IMR-90 (cell line): ENCODE measurements around the gene CHRM3. TPM values are rescaled to one million over a fixed set of nuclear protein-coding genes. Genes with fewer than 3 reads are reported as not detected.

ENCODE experiments used
- ATAC-seq: fragments of 200-7000 bp; cut with Tn5 transposase; 2 replicates; pipeline ENCODE4 v1.9.1; 2020; ENCODE audit warnings: low read depth, mild to moderate bottlenecking, moderate library complexity
- BruUV-seq: library from RNA; stranded (reverse); fragments of 400-500 nt; replicated peaks from 2 replicates; lab custom pipeline; 2021; lab: Mats Ljungman, UMichigan
- CTCF ChIA-PET: fragments of 300-600 bp; formaldehyde crosslinking; extraction: SDS; loops from one replicate; lab custom pipeline; 2021; ENCODE audit warnings: antibody characterized with exemption; lab: Yijun Ruan, JAX
- POLR2A ChIA-PET: fragments of 300-600 bp; sonication (Branson Sonifier 250); formaldehyde crosslinking; loops from one replicate; lab custom pipeline; 2022; ENCODE audit warnings: antibody characterized with exemption; ENCODE audit not compliant: unreplicated experiment; lab: Charles Lee
- DNase-seq: peaks from one replicate; pipeline ENCODE4 v3.0.0; 2013
- H2AFZ ChIP-seq: replicated peaks from 2 replicates; pipeline ENCODE3; 2013; ENCODE audit warnings: low read length, mild to moderate bottlenecking; ENCODE audit not compliant: poor library complexity
- H2AK5ac ChIP-seq: 2 replicates; pipeline ENCODE4 v1.6.1; 2013; ENCODE audit warnings: low read depth, low read length, inconsistent platforms
- H2AK9ac ChIP-seq: replicated peaks from 2 replicates; pipeline ENCODE3; 2013; ENCODE audit warnings: mild to moderate bottlenecking, low read depth, low read length, moderate library complexity; ENCODE audit not compliant: poor library complexity
- H2BK120ac ChIP-seq: 2 replicates; pipeline ENCODE4 v1.6.1; 2013; ENCODE audit warnings: low read depth, low read length, inconsistent platforms
- H2BK15ac ChIP-seq: 3 replicates; pipeline ENCODE4 v1.6.1; 2013; ENCODE audit warnings: low read depth, low read length, inconsistent platforms
- H2BK20ac ChIP-seq: 2 replicates; pipeline ENCODE4 v1.6.1; 2013; ENCODE audit warnings: low read depth, mild to moderate bottlenecking, inconsistent platforms, low read length, moderate library complexity
- H2BK5ac ChIP-seq: 2 replicates; pipeline ENCODE4 v1.6.1; 2013; ENCODE audit warnings: mild to moderate bottlenecking, low read depth, low read length, inconsistent platforms; ENCODE audit not compliant: poor library complexity, severe bottlenecking
- H3K14ac ChIP-seq: replicated peaks from 2 replicates; pipeline ENCODE4 v1.6.1; 2013; ENCODE audit warnings: low read depth, low read length, inconsistent platforms
- H3K18ac ChIP-seq: 2 replicates; pipeline ENCODE4 v1.6.1; 2013; ENCODE audit warnings: low read depth, low read length, control low read depth
- H3K23ac ChIP-seq: 2 replicates; pipeline ENCODE4 v1.6.1; 2013; ENCODE audit warnings: low read depth, low read length, inconsistent platforms
- H3K27ac ChIP-seq: 2 replicates; pipeline ENCODE4 v1.5.1; 2013; ENCODE audit warnings: mild to moderate bottlenecking, control low read depth, low read length; ENCODE audit not compliant: insufficient read depth
- H3K27me3 ChIP-seq: 2 replicates; pipeline ENCODE4 v1.6.1; 2013; ENCODE audit warnings: low read length; ENCODE audit not compliant: control insufficient read depth, insufficient read depth
- H3K36me3 ChIP-seq: 2 replicates; pipeline ENCODE4 v1.6.1; 2013; ENCODE audit warnings: low read length, mixed read lengths; ENCODE audit not compliant: control insufficient read depth, insufficient read depth
- H3K4ac ChIP-seq: 2 replicates; pipeline ENCODE4 v1.6.1; 2013; ENCODE audit warnings: low read depth, low read length, inconsistent platforms
- H3K4me1 ChIP-seq: 2 replicates; pipeline ENCODE4 v1.6.1; 2013; ENCODE audit warnings: low read length, mixed read lengths; ENCODE audit not compliant: control insufficient read depth, insufficient read depth
- H3K4me2 ChIP-seq: 2 replicates; pipeline ENCODE4 v1.6.1; 2013; ENCODE audit warnings: low read depth, mild to moderate bottlenecking, control low read depth, low read length, moderate library complexity
- H3K4me3 ChIP-seq: 2 replicates; pipeline ENCODE4 v1.5.1; 2013; ENCODE audit warnings: low read depth, mild to moderate bottlenecking, control low read depth, low read length, moderate library complexity; ENCODE audit not compliant: insufficient read depth
- H3K56ac ChIP-seq: 2 replicates; pipeline ENCODE4 v1.6.1; 2013; ENCODE audit warnings: low read length, inconsistent platforms; ENCODE audit not compliant: insufficient read depth; ENCODE audit errors: extremely low read depth
- H3K79me1 ChIP-seq, 2 experiments: 2 replicates each; pipeline ENCODE4 v1.6.1; 2013; ENCODE audit warnings: low read length in 2 of 2, inconsistent platforms in 1 of 2, low read depth in 1 of 2
- H3K9ac ChIP-seq: 2 replicates; pipeline ENCODE4 v1.6.1; 2013; ENCODE audit warnings: low read depth, low read length, control low read depth
- H3K9me1 ChIP-seq: 2 replicates; pipeline ENCODE4 v1.6.1; 2013; ENCODE audit warnings: low read length, inconsistent platforms; ENCODE audit not compliant: insufficient read depth
- H3K9me3 ChIP-seq: 2 replicates; pipeline ENCODE4 v1.6.1; 2013; ENCODE audit warnings: low read length; ENCODE audit not compliant: control insufficient read depth, insufficient read depth
- H4K20me1 ChIP-seq: 2 replicates; pipeline ENCODE4 v1.6.1; 2013; ENCODE audit warnings: low read length, inconsistent platforms; ENCODE audit not compliant: insufficient read depth
- H4K5ac ChIP-seq: 2 replicates; pipeline ENCODE4 v1.6.1; 2013; ENCODE audit warnings: mild to moderate bottlenecking, low read depth, low read length, control low read depth
- H4K8ac ChIP-seq, 2 experiments: 2 replicates each; pipeline ENCODE4 v1.6.1; 2013; ENCODE audit warnings: low read depth in 2 of 2, low read length in 2 of 2, control low read depth in 1 of 2, inconsistent platforms in 1 of 2
- H4K91ac ChIP-seq: 2 replicates; pipeline ENCODE4 v1.6.1; 2013; ENCODE audit warnings: low read depth, low read length, inconsistent platforms; ENCODE audit not compliant: insufficient read depth
- CEBPB ChIP-seq: IDR thresholded peaks from 2 replicates; pipeline ENCODE4 v1.6.1; 2012; ENCODE audit warnings: low read depth, low read length, improper control_type of control experiment
- CHD1 ChIP-seq: IDR thresholded peaks from 2 replicates; pipeline ENCODE4 v1.6.1; 2012; ENCODE audit warnings: low read depth, low read length, improper control_type of control experiment
- FOS ChIP-seq: fragments of 150-350 bp; IDR thresholded peaks from 2 replicates; pipeline ENCODE4 v1.6.1; 2016; ENCODE audit warnings: low read depth, low read length
- MAFK ChIP-seq: IDR thresholded peaks from 2 replicates; pipeline ENCODE4 v1.6.1; 2012; ENCODE audit warnings: low read depth, low read length, improper control_type of control experiment
- MAZ ChIP-seq: IDR thresholded peaks from 2 replicates; pipeline ENCODE4 v1.6.1; 2012; ENCODE audit warnings: low read depth, mild to moderate bottlenecking, low read length, improper control_type of control experiment, moderate library complexity, borderline replicate concordance
- MXI1 ChIP-seq: IDR thresholded peaks from 2 replicates; pipeline ENCODE4 v1.6.1; 2012; ENCODE audit warnings: low read depth, mild to moderate bottlenecking, low read length, moderate library complexity, borderline replicate concordance
- RAD21 ChIP-seq: IDR thresholded peaks from 2 replicates; pipeline ENCODE4 v1.6.1; 2012; ENCODE audit warnings: low read length, improper control_type of control experiment
- SMC3 ChIP-seq: fragments of 150-350 bp; IDR thresholded peaks from 2 replicates; pipeline ENCODE4 v1.6.1; 2016; ENCODE audit warnings: low read depth, mild to moderate bottlenecking, antibody characterized with exemption, low read length, moderate library complexity
- WGBS, 2 experiments: methylation state at CpG; one replicate each; pipeline versions ENCODE4 v1.1.5 to v1.1.7; 2013; ENCODE audit warnings: missing lambda C conversion rate in 2 of 2; ENCODE audit not compliant: insufficient read length in 1 of 2; ENCODE audit errors: extremely low coverage in 2 of 2; 5-methylcytosine and 5-hydroxymethylcytosine counted together
- dilution Hi-C: fragments of 300-500 bp; cut with HindIII; formaldehyde crosslinking; loops from one replicate; pipeline ENCODE4 v1.14.3; 2018; ENCODE audit warnings: low sequenced_read_pairs; ENCODE audit not compliant: unreplicated experiment
- in situ Hi-C: fragments of 300-500 bp; cut with MboI; formaldehyde crosslinking; loops from 3 replicates; pipeline ENCODE4 v1.14.3; 2019; ENCODE audit warnings: low sequenced_read_pairs, inconsistent platforms, mixed read lengths
- intact Hi-C: fragments of 100-400 bp; cut with micrococcal nuclease; formaldehyde crosslinking; loops from 2 replicates; pipeline ENCODE4 v1.10.0; 2022
- polyA plus RNA-seq, 3 experiments: library from polyadenylated mRNA; depleted of rRNA; stranded (reverse); fragments of >200 nt; gene quantifications; 2 replicates each; pipeline ENCODE4 v1.2.3, GENCODE V29; 2012; ENCODE audit warnings: low replicate concordance in 1 of 3
- total RNA-seq: library from RNA; depleted of rRNA; stranded (reverse); fragments of >200 nt; gene quantifications from 2 replicates; pipeline ENCODE4 v1.2.3, GENCODE V29; 2012
- TF ChIP-seq, protein P1 (sequence below): fragments of 150-350 bp; IDR thresholded peaks from 2 replicates; pipeline ENCODE4 v1.6.1; 2016; ENCODE audit warnings: low read depth, mild to moderate bottlenecking, low read length, moderate library complexity, borderline replicate concordance
- TF ChIP-seq, protein P2 (sequence below): fragments of 150-350 bp; IDR thresholded peaks from 2 replicates; pipeline ENCODE4 v1.6.1; 2017; ENCODE audit warnings: mild to moderate bottlenecking, antibody characterized with exemption, low read length, low read depth

Gene CHRM3
- total and polyA plus RNA-seq, 2 of the 4 experiments (the other 2 are of a cell fraction) = not detected

DNA sequence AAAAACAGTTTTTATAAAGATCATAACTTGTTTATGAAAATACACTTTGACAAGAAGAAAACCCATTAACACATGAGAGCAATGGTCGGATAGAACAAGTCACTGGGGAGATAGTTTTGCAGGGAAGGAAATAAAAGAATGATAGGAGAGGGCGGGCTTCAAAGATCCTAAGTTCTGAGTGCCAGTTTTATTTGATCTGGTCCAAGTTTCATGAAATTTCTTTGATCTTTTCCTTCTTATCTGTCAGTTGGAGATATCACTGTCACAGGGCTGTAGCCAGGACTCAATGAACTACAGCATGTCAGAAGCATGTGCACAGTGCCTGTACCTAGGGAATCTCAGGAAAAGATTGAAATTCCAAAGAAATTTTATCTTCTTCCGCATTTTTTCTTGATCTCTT lies 36.5 kb downstream of the CHRM3 start:
- no CpG with 5 or more reads among the region's 3 CpGs for WGBS, 2 experiments
- dilution Hi-C loops = no loop called here
- Histone ChIP-seq H3K79me1 (no peaks in the 10 kb centered on the region), H3K4me1 (no peaks in the 10 kb centered on the region), H2BK15ac (no peak overlapping the region), H3K4me3 (no peak overlapping the region), H2AK9ac (no peak overlapping the region), H4K20me1 (no peaks in the 10 kb centered on the region), H3K9ac (no peak overlapping the region), H3K23ac (no peak overlapping the region), H4K8ac (no peak overlapping the region), H2AK5ac (no peak overlapping the region), H2BK20ac (no peak overlapping the region), H3K4ac (no peak overlapping the region), H3K56ac (no peak overlapping the region), H3K9me3 (peaks cover 14% of the 10 kb centered on the region), H3K36me3 (no peaks in the 10 kb centered on the region), H3K27ac (no peak overlapping the region), H3K4me2 (no peak overlapping the region), H4K5ac (no peak overlapping the region), H2AFZ (no peak overlapping the region), H3K9me1 (no peaks in the 10 kb centered on the region), H2BK5ac (no peak overlapping the region), H2BK120ac (no peak overlapping the region), H3K18ac (no peak overlapping the region), H4K91ac (no peak overlapping the region), H3K14ac (no peak overlapping the region), H3K27me3 (no peaks in the 10 kb centered on the region)
- in situ Hi-C loops = no loop called here
- no peak for DNase-seq
- TF ChIP-seq FOS (no peak), MXI1 (no peak), MAFK (no peak), RAD21 (no peak), MAZ (no peak), SMC3 (no peak), CEBPB (no peak), CHD1 (no peak)
- TF ChIP-seq, protein P1, sequence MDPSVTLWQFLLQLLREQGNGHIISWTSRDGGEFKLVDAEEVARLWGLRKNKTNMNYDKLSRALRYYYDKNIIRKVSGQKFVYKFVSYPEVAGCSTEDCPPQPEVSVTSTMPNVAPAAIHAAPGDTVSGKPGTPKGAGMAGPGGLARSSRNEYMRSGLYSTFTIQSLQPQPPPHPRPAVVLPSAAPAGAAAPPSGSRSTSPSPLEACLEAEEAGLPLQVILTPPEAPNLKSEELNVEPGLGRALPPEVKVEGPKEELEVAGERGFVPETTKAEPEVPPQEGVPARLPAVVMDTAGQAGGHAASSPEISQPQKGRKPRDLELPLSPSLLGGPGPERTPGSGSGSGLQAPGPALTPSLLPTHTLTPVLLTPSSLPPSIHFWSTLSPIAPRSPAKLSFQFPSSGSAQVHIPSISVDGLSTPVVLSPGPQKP = no peak
- TF ChIP-seq, protein P2, sequence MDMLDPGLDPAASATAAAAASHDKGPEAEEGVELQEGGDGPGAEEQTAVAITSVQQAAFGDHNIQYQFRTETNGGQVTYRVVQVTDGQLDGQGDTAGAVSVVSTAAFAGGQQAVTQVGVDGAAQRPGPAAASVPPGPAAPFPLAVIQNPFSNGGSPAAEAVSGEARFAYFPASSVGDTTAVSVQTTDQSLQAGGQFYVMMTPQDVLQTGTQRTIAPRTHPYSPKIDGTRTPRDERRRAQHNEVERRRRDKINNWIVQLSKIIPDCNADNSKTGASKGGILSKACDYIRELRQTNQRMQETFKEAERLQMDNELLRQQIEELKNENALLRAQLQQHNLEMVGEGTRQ = no peak
- CTCF ChIA-PET = no interaction called here
- ATAC-seq = no peak
- BruUV-seq = no TSS peak
- POLR2A ChIA-PET = no interaction called here
- intact Hi-C loops = no loop called here
